ENCODE results near the gene BPIFB2.

Gene BPIFB2

GRCh38 chr20:33020278-33021161 is 13.0 kb downstream of the BPIFB2 start:
- no peak for DNase-seq (ENCODE audit: low read depth)

- DNase-seq (ENCODE audit: low read depth) = no peak
These were observed 14.4 kb downstream of the BPIFB2 start for GRCh38 chr20:33021879-33022278.

- no peak for DNase-seq (ENCODE audit: low read depth)
These were observed 14.8 kb downstream of the BPIFB2 start for GRCh38 chr20:33022289-33022688.

- no peak for DNase-seq (ENCODE audit: low read depth)
These were observed 15.4 kb downstream of the BPIFB2 start for GRCh38 chr20:33022694-33023438.

- no peak for DNase-seq (ENCODE audit: low read depth)
These were observed 16.1 kb downstream of the BPIFB2 start for GRCh38 chr20:33023439-33024242.

GRCh38 chr20:33024243-33024560 is 16.7 kb downstream of the BPIFB2 start:
- no peak for DNase-seq (ENCODE audit: low read depth)

GRCh38 chr20:33024609-33025317 is 17.3 kb downstream of the BPIFB2 start:
- no peak for DNase-seq (ENCODE audit: low read depth)

- no peak for DNase-seq (ENCODE audit: low read depth)
These were observed 17.9 kb downstream of the BPIFB2 start for GRCh38 chr20:33025318-33025876.

GRCh38 chr20:33026072-33026778 is 18.7 kb downstream of the BPIFB2 start:
- no peak for DNase-seq (ENCODE audit: low read depth)

- no peak for DNase-seq (ENCODE audit: low read depth)
These were observed 19.6 kb downstream of the BPIFB2 start for GRCh38 chr20:33026779-33027759.

GRCh38 chr20:33027769-33028751 is 20.6 kb downstream of the BPIFB2 start:
- DNase-seq (ENCODE audit: low read depth) = no peak

- no peak for DNase-seq (ENCODE audit: low read depth)
These were observed 21.4 kb downstream of the BPIFB2 start for GRCh38 chr20:33028875-33029274.

GRCh38 chr20:33030076-33030475 is 22.6 kb downstream of the BPIFB2 start:
- DNase-seq (ENCODE audit: low read depth) = no peak

- no peak for DNase-seq (ENCODE audit: low read depth)
These were observed 23.1 kb downstream of the BPIFB2 start for GRCh38 chr20:33030569-33030968.

- DNase-seq (ENCODE audit: low read depth) = no peak
These were observed 24.0 kb downstream of the BPIFB2 start, which contains the start of gene BPIFB6 for GRCh38 chr20:33031531-33031930. Gene BPIFB6 (plus strand): TSS chr20:33031648. CDS start chr20:33031648, 0 bp downstream.

GRCh38 chr20:33032555-33032954 is 25.1 kb downstream of the BPIFB2 start:
- DNase-seq (ENCODE audit: low read depth) = no peak

- DNase-seq (ENCODE audit: low read depth) = no peak
These were observed 25.9 kb downstream of the BPIFB2 start for GRCh38 chr20:33033381-33033780.

- no peak for DNase-seq (ENCODE audit: low read depth)
These were observed 26.6 kb downstream of the BPIFB2 start for GRCh38 chr20:33034115-33034514.
